Vagina (tissue), 2 donors: Measurements from ENCODE around the gene PLPP2. TPM values are rescaled to one million over a fixed set of nuclear protein-coding genes. Genes with fewer than 3 reads are reported as not detected.

Experiments used
- DNase-seq, 2 donors: peaks; one replicate each; pipeline ENCODE4 v3.0.0-alpha.2; 2017; ENCODE audit errors: extremely low spot score in 2 of 2
- H3K27ac ChIP-seq: fragments of 200-600 bp; sonication (generic); one replicate; pipeline ENCODE4 v1.5.1; 2019
- H3K27me3 ChIP-seq: fragments of 200-600 bp; sonication (generic); one replicate; pipeline ENCODE4 v1.5.1; 2019
- H3K36me3 ChIP-seq, 2 donors: fragments of 200-600 bp; sonication (generic); one replicate each; pipeline ENCODE4 v1.5.1; 2017 to 2019
- H3K4me1 ChIP-seq: fragments of 200-600 bp; sonication (generic); one replicate; pipeline ENCODE4 v1.5.1; 2019
- H3K4me3 ChIP-seq, 2 donors: fragments of 200-600 bp; sonication (generic); 1 replicate in 1 of 2; 2 replicates in 1 of 2; pipeline ENCODE4 v1.5.1; 2016 to 2019
- H3K9me3 ChIP-seq: fragments of 200-600 bp; sonication (generic); one replicate; pipeline ENCODE4 v1.5.1; 2019
- POLR2A ChIP-seq, 2 donors: fragments of 450-650 bp; IDR thresholded peaks; one replicate each; pipeline ENCODE4 v1.6.1; 2017; ENCODE audit warnings: antibody characterized with exemption in 2 of 2, mild to moderate bottlenecking in 2 of 2, moderate library complexity in 2 of 2
- POLR2AphosphoS5 ChIP-seq, 2 donors: sonication (generic); formaldehyde crosslinking; IDR thresholded peaks; one replicate each; pipeline ENCODE4 v1.9.0; 2017; ENCODE audit warnings: antibody characterized with exemption in 2 of 2, mild to moderate bottlenecking in 2 of 2, low read depth in 1 of 2; ENCODE audit not compliant: insufficient read depth in 1 of 2
- intact Hi-C: fragments of 100-400 bp; cut with DNase I; formaldehyde crosslinking; loops from one replicate; pipeline ENCODE4 v1.15.1; 2023
- total RNA-seq: library from RNA; depleted of rRNA; stranded (reverse); fragments of >200 nt; gene quantifications from one replicate; pipeline ENCODE4 v1.2.3, GENCODE V29; 2016
- TF ChIP-seq, protein P1 (sequence below), 3 experiments: fragments of 450-650 bp in 2 of 3; fragments of 200-600 bp in 1 of 3; sonication (generic) in 1 of 3; IDR thresholded peaks; one replicate each; pipeline ENCODE4 v1.5.1; 2017 to 2019; ENCODE audit warnings: antibody characterized with exemption in 3 of 3, mild to moderate bottlenecking in 2 of 3, moderate library complexity in 2 of 3

The PLPP2 gene
- total RNA-seq, 1 donor from 2014 or later: 49.4 TPM

DNA sequence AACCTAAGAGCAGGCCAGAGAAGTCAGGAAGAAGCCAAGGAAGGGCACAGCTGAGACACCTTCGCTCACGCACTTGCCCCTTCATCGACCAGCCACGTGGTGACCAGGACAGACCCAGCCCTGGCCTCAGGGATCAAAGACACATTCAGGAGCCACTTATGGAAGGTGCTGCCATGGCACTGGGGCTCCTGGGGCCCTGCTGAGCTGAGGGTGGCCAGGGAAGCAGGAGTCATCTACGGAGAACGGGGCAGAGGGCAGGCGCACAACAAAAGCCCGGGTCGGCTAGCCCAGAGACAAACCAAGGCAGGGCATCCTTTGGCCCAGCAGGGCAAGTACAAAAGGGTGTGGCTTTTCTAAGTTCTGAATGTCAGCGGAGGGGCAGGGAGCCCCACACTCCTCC is 2.3 kb downstream of the PLPP2 start:
- Histone ChIP-seq H3K27me3 (no peaks in the 10 kb centered on the region), H3K27ac (no peak overlapping the region), H3K4me1 (peaks cover 32% of the 10 kb centered on the region), H3K4me3 (no peak overlapping the region), H3K36me3 (no peaks in the 10 kb centered on the region), H3K9me3 (no peaks in the 10 kb centered on the region)
- no peak for DNase-seq
- intact Hi-C loops: no loop called here
- TF ChIP-seq POLR2A (IDR thresholded peaks at IDR 0.05): no peak
- TF ChIP-seq, protein P1, sequence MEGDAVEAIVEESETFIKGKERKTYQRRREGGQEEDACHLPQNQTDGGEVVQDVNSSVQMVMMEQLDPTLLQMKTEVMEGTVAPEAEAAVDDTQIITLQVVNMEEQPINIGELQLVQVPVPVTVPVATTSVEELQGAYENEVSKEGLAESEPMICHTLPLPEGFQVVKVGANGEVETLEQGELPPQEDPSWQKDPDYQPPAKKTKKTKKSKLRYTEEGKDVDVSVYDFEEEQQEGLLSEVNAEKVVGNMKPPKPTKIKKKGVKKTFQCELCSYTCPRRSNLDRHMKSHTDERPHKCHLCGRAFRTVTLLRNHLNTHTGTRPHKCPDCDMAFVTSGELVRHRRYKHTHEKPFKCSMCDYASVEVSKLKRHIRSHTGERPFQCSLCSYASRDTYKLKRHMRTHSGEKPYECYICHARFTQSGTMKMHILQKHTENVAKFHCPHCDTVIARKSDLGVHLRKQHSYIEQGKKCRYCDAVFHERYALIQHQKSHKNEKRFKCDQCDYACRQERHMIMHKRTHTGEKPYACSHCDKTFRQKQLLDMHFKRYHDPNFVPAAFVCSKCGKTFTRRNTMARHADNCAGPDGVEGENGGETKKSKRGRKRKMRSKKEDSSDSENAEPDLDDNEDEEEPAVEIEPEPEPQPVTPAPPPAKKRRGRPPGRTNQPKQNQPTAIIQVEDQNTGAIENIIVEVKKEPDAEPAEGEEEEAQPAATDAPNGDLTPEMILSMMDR (IDR thresholded peaks at IDR 0.05): no peak
- TF ChIP-seq POLR2AphosphoS5 (IDR thresholded peaks at IDR 0.05; ENCODE audit: insufficient read depth in 1 of 2, low read depth in 1 of 2): no peak

DNA sequence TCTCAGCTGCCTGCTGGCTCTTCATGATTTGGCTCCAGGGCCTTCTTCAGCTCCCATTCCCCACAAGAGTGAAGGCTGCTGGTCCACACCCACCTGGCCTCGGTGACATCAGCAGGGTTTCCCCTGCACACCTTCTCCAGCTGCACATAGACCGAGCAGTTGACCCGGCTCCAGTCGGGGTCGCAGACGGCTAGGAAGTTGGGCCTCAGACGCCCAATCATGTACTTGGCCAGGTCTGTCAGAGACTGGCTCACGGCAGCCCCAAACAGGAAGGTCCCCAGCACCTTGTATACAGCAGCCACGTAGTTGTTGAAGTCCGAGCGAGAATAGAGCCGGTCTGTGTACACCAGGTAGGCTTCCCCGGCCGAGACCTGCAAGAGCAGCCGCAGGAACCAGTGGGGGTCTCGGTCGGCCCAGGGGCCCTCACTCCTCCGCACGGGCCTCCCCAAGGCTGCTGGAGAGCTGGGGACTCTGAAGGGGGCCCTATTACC is 3.8 kb downstream of the PLPP2 start:
- Histone ChIP-seq H3K9me3 (no peaks in the 10 kb centered on the region), H3K27ac (no peak overlapping the region), H3K4me1 (peaks cover 24% of the 10 kb centered on the region), H3K36me3 (no peaks in the 10 kb centered on the region), H3K4me3 (no peak overlapping the region), H3K27me3 (no peaks in the 10 kb centered on the region)
- intact Hi-C loops: no loop called here
- TF ChIP-seq POLR2A (IDR thresholded peaks at IDR 0.05): no peak
- TF ChIP-seq, protein P1 (IDR thresholded peaks at IDR 0.05): no peak
- no peak for TF ChIP-seq POLR2AphosphoS5 (IDR thresholded peaks at IDR 0.05; ENCODE audit: insufficient read depth in 1 of 2, low read depth in 1 of 2)
- no peak for DNase-seq

DNA sequence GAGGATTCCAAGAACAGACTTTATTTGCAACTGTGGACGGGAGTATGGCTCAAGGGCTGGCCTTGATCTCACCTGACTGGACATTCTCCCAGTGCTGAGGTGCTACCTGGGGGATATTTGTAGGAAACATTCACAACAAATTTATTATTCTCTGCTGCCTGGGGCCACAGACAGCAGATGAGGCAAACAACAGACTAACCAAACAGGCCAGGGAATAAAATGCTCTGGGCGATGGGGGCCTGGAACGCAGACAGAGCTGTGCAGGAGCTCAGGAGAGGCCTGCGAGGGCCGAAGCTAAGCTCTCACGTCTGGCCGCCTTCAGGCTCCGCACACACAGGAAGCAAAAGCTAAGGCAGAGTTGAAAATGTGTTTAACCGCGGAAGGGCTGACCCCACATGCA is 7.8 kb downstream of the PLPP2 start:
- TF ChIP-seq, protein P1 (IDR thresholded peaks at IDR 0.05): no peak
- no peak for TF ChIP-seq POLR2A (IDR thresholded peaks at IDR 0.05)
- TF ChIP-seq POLR2AphosphoS5 (IDR thresholded peaks at IDR 0.05; ENCODE audit: insufficient read depth in 1 of 2, low read depth in 1 of 2): no peak
- Histone ChIP-seq H3K4me1 (no peaks in the 10 kb centered on the region), H3K36me3 (no peaks in the 10 kb centered on the region), H3K4me3 (no peak overlapping the region), H3K27ac (no peak overlapping the region), H3K9me3 (no peaks in the 10 kb centered on the region), H3K27me3 (no peaks in the 10 kb centered on the region)
- no peak for DNase-seq
- intact Hi-C loops: no loop called here

DNA sequence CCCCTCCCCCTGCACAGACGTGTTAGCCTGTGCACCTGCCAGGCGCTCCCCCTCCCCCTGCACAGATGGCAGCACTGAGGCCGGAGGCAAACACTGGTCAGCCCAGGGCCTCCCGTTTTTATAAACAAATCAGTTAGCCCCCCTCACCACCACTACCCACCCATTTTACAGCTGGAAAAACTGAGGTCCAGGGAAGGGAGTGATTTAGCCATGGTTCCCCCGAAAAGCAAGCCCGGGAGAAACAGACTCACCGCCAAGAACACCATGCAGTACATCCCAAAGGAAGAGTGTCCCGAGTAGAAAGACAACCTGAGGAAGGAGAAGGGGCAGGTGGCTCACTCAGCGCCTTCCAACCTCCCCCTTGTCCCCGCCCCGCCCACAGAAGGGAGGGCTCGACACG is 8.7 kb downstream of the PLPP2 start:
- no peaks in the 10 kb centered on the region for H3K36me3 ChIP-seq
- H3K4me1 ChIP-seq: no peaks in the 10 kb centered on the region
- H3K9me3 ChIP-seq: no peaks in the 10 kb centered on the region
- intact Hi-C loops: no loop called here
- no peak for DNase-seq
- no peak overlapping the region for H3K27ac ChIP-seq
- TF ChIP-seq POLR2AphosphoS5 (IDR thresholded peaks at IDR 0.05; ENCODE audit: insufficient read depth in 1 of 2, low read depth in 1 of 2) (no peak), POLR2A (IDR thresholded peaks at IDR 0.05) (no peak)
- TF ChIP-seq, protein P1 (IDR thresholded peaks at IDR 0.05): no peak
- no peak overlapping the region for H3K4me3 ChIP-seq
- H3K27me3 ChIP-seq: no peaks in the 10 kb centered on the region

DNA sequence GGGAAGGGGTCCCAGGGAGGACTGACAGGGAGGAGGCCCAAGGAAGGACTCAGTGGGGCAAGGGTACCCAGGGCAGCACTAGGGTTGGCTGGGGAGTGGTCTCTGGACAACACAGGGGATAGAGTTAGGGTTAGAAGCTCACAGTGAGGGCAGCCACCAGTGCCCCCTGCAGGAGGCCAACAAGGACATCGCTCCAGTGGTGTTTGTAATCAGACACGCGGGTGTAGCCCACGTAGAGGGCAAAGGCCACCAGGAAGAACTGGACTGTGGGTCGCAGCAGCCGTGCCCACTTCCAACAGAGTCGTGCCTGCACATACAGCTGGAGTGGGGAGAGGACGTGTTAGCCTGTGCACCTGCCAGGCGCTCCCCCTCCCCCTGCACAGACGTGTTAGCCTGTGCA is 9.2 kb downstream of the PLPP2 start:
- no peak overlapping the region for H3K4me3 ChIP-seq
- no peaks in the 10 kb centered on the region for H3K4me1 ChIP-seq
- H3K27me3 ChIP-seq: no peaks in the 10 kb centered on the region
- intact Hi-C loops: no loop called here
- no peak overlapping the region for H3K27ac ChIP-seq
- no peaks in the 10 kb centered on the region for H3K36me3 ChIP-seq
- TF ChIP-seq POLR2A (IDR thresholded peaks at IDR 0.05) (no peak), POLR2AphosphoS5 (IDR thresholded peaks at IDR 0.05; ENCODE audit: insufficient read depth in 1 of 2, low read depth in 1 of 2) (no peak)
- TF ChIP-seq, protein P1 (IDR thresholded peaks at IDR 0.05): no peak
- no peak for DNase-seq
- H3K9me3 ChIP-seq: no peaks in the 10 kb centered on the region
